ENCODE results near the gene APBB2.
"Not testable (repeated sequence)": the region's sequence is repeated elsewhere in the genome, so short reads cannot be mapped to it uniquely, and the experiment has no call there.

DNA sequence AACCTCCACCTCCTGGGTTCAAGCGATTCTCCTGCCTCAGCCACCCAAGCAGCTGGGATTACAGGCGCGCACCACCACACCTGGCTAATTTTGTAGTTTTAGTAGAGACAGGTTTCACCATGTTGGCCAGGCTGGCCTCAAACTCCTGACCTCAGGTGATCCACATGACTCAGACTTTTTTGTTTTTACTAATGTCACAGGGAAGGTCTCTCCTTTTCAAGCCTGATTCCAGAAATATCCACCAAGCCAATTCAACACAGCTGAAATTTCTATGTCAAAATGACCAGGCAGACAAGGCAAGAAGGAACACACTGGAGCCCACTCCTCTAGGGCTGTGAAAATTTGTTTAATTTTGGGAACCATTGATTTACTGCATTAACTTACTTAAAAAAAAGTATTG lies 66.8 kb downstream of the APBB2 start:
- TF ChIP-seq, protein P1, sequence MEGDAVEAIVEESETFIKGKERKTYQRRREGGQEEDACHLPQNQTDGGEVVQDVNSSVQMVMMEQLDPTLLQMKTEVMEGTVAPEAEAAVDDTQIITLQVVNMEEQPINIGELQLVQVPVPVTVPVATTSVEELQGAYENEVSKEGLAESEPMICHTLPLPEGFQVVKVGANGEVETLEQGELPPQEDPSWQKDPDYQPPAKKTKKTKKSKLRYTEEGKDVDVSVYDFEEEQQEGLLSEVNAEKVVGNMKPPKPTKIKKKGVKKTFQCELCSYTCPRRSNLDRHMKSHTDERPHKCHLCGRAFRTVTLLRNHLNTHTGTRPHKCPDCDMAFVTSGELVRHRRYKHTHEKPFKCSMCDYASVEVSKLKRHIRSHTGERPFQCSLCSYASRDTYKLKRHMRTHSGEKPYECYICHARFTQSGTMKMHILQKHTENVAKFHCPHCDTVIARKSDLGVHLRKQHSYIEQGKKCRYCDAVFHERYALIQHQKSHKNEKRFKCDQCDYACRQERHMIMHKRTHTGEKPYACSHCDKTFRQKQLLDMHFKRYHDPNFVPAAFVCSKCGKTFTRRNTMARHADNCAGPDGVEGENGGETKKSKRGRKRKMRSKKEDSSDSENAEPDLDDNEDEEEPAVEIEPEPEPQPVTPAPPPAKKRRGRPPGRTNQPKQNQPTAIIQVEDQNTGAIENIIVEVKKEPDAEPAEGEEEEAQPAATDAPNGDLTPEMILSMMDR (IDR thresholded peaks at IDR 0.05 in 2 of 3, conservative IDR thresholded peaks at IDR 0.05 in 1 of 3; ENCODE audit: control insufficient read depth in 2 of 3, extremely low read depth in 1 of 3, insufficient read depth in 1 of 3, low read depth in 3 of 3, low read length in 3 of 3), result not testable (repeated sequence)
- TF ChIP-seq EZH2 (IDR thresholded peaks at IDR 0.05; ENCODE audit: borderline replicate concordance, control insufficient read depth, low read depth, low read length); ZNF274 (IDR thresholded peaks at IDR 0.05; ENCODE audit: insufficient read depth, insufficient read length); SUPT20H (IDR thresholded peaks at IDR 0.05; ENCODE audit: borderline replicate concordance, control insufficient read depth, low read depth, low read length); HDAC2 (IDR thresholded peaks at IDR 0.05); POLR2AphosphoS5 (IDR thresholded peaks at IDR 0.05; ENCODE audit: low read length): not testable (repeated sequence)
- TF ChIP-seq, protein P2, sequence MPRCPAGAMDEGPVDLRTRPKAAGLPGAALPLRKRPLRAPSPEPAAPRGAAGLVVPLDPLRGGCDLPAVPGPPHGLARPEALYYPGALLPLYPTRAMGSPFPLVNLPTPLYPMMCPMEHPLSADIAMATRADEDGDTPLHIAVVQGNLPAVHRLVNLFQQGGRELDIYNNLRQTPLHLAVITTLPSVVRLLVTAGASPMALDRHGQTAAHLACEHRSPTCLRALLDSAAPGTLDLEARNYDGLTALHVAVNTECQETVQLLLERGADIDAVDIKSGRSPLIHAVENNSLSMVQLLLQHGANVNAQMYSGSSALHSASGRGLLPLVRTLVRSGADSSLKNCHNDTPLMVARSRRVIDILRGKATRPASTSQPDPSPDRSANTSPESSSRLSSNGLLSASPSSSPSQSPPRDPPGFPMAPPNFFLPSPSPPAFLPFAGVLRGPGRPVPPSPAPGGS (IDR thresholded peaks at IDR 0.05; ENCODE audit: borderline replicate concordance, insufficient read depth, low read depth, low read length, poor library complexity, severe bottlenecking), result not testable (repeated sequence)
